GM12878 (cell line): ENCODE results near the gene TOMM40L. TPM values are rescaled to one million over a fixed set of nuclear protein-coding genes. Genes with fewer than 3 reads are reported as not detected.

Experiments used
- ATAC-seq: fragments of 200-7000 bp; cut with Tn5 transposase; 3 replicates; pipeline ENCODE4 v1.9.1; 2020; ENCODE audit warnings: mild to moderate bottlenecking, moderate library complexity
- BruUV-seq: library from RNA; stranded (reverse); fragments of 400-500 nt; replicated peaks from 2 replicates; lab custom pipeline; 2021; lab: Mats Ljungman, UMichigan
- CTCF ChIA-PET: fragments of 300-600 bp; sonication (Branson Sonifier 250); formaldehyde crosslinking; extraction: SDS; loops from one replicate; lab custom pipeline; 2021; ENCODE audit warnings: inconsistent platforms; lab: Yijun Ruan, JAX
- POLR2A ChIA-PET: fragments of 350-600 bp; formaldehyde crosslinking; extraction: SDS; loops from one replicate; lab custom pipeline; 2021; ENCODE audit warnings: inconsistent platforms; lab: Charles Lee
- RAD21 ChIA-PET: fragments of 300-600 bp; sonication (Branson Sonifier 250); formaldehyde crosslinking; loops from one replicate; lab custom pipeline; 2023; ENCODE audit warnings: antibody characterized with exemption; ENCODE audit not compliant: unreplicated experiment; lab: Charles Lee
- SMC1A ChIA-PET: fragments of 300-600 bp; sonication (Branson Sonifier 250); formaldehyde crosslinking; loops from one replicate; lab custom pipeline; 2023; ENCODE audit not compliant: unreplicated experiment, uncharacterized antibody; lab: Charles Lee
- DNase-seq: peaks from one replicate; pipeline ENCODE4 v3.0.0-alpha.2; 2011; ENCODE audit warnings: low read depth, low spot score
- FAIRE-seq: peaks from 3 replicates; lab custom pipeline; 2011; peaks lifted over from hg19 to GRCh38; lab: Jason Lieb, UNC
- H2AFZ ChIP-seq: 2 replicates; pipeline ENCODE4 v1.6.0; 2011; ENCODE audit warnings: low read depth, low read length, control low read depth; ENCODE audit not compliant: control insufficient read depth
- H3K27ac ChIP-seq: 2 replicates; pipeline ENCODE4 v1.5.1; 2011; ENCODE audit warnings: control low read depth; ENCODE audit not compliant: control insufficient read depth, insufficient read depth
- H3K27me3 ChIP-seq, 2 experiments: replicated peaks in 1 of 2; 2 replicates each; pipeline versions ENCODE4 v1.6.0 to v1.6.1; 2011; ENCODE audit warnings: low read length in 1 of 2; ENCODE audit not compliant: control insufficient read depth in 2 of 2, insufficient read depth in 2 of 2
- H3K36me3 ChIP-seq, 2 experiments: 2 replicates each; pipeline ENCODE4 v1.5.1; 2011; ENCODE audit warnings: low read length in 1 of 2; ENCODE audit not compliant: control insufficient read depth in 2 of 2, insufficient read depth in 2 of 2
- H3K4me1 ChIP-seq: 2 replicates; pipeline ENCODE4 v1.6.1; 2011; ENCODE audit warnings: mild to moderate bottlenecking, low read length, moderate library complexity, mixed read lengths; ENCODE audit not compliant: control insufficient read depth, insufficient read depth
- H3K4me2 ChIP-seq: 2 replicates; pipeline ENCODE4 v1.6.0; 2011; ENCODE audit warnings: control low read depth; ENCODE audit not compliant: control insufficient read depth, insufficient read depth
- H3K4me3 ChIP-seq: fragments of 200-600 bp; sonication (generic); 2 replicates; pipeline ENCODE4 v1.5.1; 2016
- H3K79me2 ChIP-seq: 2 replicates; pipeline ENCODE4 v1.6.0; 2011; ENCODE audit warnings: low read length; ENCODE audit not compliant: control insufficient read depth, insufficient read depth
- H3K9ac ChIP-seq: 2 replicates; pipeline ENCODE4 v1.8.0; 2011; ENCODE audit warnings: low read length, control low read depth, mixed read lengths; ENCODE audit not compliant: control insufficient read depth, insufficient read depth
- H3K9me3 ChIP-seq: replicated peaks from 3 replicates; pipeline ENCODE4 v1.5.1; 2011; ENCODE audit warnings: mild to moderate bottlenecking, low read length; ENCODE audit not compliant: control insufficient read depth, insufficient read depth
- H4K20me1 ChIP-seq: 2 replicates; pipeline ENCODE4 v1.6.0; 2011; ENCODE audit not compliant: control insufficient read depth, insufficient read depth
- CHD2 ChIP-seq: IDR thresholded peaks from 2 replicates; pipeline ENCODE4 v1.6.1; 2011; ENCODE audit warnings: low read depth, low read length, improper control_type of control experiment, borderline replicate concordance
- E2F4 ChIP-seq: IDR thresholded peaks from 2 replicates; pipeline ENCODE4 v1.6.1; 2012; ENCODE audit warnings: low read depth, low read length, improper control_type of control experiment
- E2F8 ChIP-seq: fragments of 450-650 bp; IDR thresholded peaks from 2 replicates; pipeline ENCODE4 v1.6.1; 2018; ENCODE audit warnings: mild to moderate bottlenecking, low read depth, moderate library complexity; ENCODE audit not compliant: partially characterized antibody
- EP300 ChIP-seq, 2 experiments: fragments of 150-350 bp in 1 of 2; IDR thresholded peaks; 2 replicates each; pipeline ENCODE4 v1.6.1; 2011 to 2012; ENCODE audit warnings: low read depth in 2 of 2, low read length in 2 of 2, borderline replicate concordance in 1 of 2, improper control_type of control experiment in 1 of 2, inconsistent platforms in 1 of 2; ENCODE audit not compliant: control insufficient read depth in 1 of 2
- EZH2 ChIP-seq: IDR thresholded peaks from 2 replicates; pipeline ENCODE4 v1.6.1; 2012; ENCODE audit warnings: low read depth, mild to moderate bottlenecking, control low read depth, inconsistent platforms, low read length, borderline replicate concordance; ENCODE audit not compliant: control insufficient read depth
- IRF5 ChIP-seq: fragments of 450-650 bp; IDR thresholded peaks from 2 replicates; pipeline ENCODE4 v1.6.1; 2017; ENCODE audit warnings: borderline replicate concordance
- JUND ChIP-seq: IDR thresholded peaks from 2 replicates; pipeline ENCODE4 v1.6.1; 2012; ENCODE audit warnings: low read depth, mild to moderate bottlenecking, low read length, improper control_type of control experiment, moderate library complexity
- KDM1A ChIP-seq: fragments of 200-600 bp; sonication (generic); IDR thresholded peaks from 2 replicates; pipeline ENCODE4 v1.6.1; 2016; ENCODE audit warnings: borderline replicate concordance
- MTA3 ChIP-seq: IDR thresholded peaks from 2 replicates; pipeline ENCODE4 v1.6.1; 2012; ENCODE audit warnings: low read length, inconsistent platforms, borderline replicate concordance
- MYC ChIP-seq: IDR thresholded peaks from 2 replicates; pipeline ENCODE4 v1.6.1; 2011; ENCODE audit warnings: mild to moderate bottlenecking, low read length, moderate library complexity, inconsistent platforms; ENCODE audit not compliant: insufficient read depth, insufficient replicate concordance, insufficient read length, severe bottlenecking
- RCOR1 ChIP-seq: conservative IDR thresholded peaks from 2 replicates; pipeline ENCODE4 v1.6.1; 2012; ENCODE audit warnings: low read depth, low read length, improper control_type of control experiment
- TAF1 ChIP-seq: IDR thresholded peaks from 2 replicates; pipeline ENCODE4 v1.6.1; 2011; ENCODE audit warnings: mild to moderate bottlenecking, low read depth, low read length, borderline replicate concordance
- WRNIP1 ChIP-seq: IDR thresholded peaks from 2 replicates; pipeline ENCODE4 v1.6.1; 2011; ENCODE audit warnings: low read depth, low read length, improper control_type of control experiment, borderline replicate concordance
- ZNF217 ChIP-seq: fragments of 450-650 bp; IDR thresholded peaks from 2 replicates; pipeline ENCODE4 v1.6.1; 2017; ENCODE audit warnings: antibody characterized with exemption, mild to moderate bottlenecking
- ZNF24 ChIP-seq: fragments of 450-650 bp; IDR thresholded peaks from 2 replicates; pipeline ENCODE4 v1.6.1; 2017; ENCODE audit warnings: antibody characterized with exemption, mild to moderate bottlenecking
- ZNF622 ChIP-seq: fragments of 450-650 bp; IDR thresholded peaks from 2 replicates; pipeline ENCODE4 v1.6.1; 2017; ENCODE audit warnings: mild to moderate bottlenecking, inconsistent platforms
- ZZZ3 ChIP-seq: IDR thresholded peaks from 2 replicates; pipeline ENCODE4 v1.6.1; 2011; ENCODE audit warnings: low read depth; ENCODE audit not compliant: control insufficient read depth, insufficient read length
- WGBS: methylation state at CpG from one replicate; pipeline ENCODE4 v1.1.6; 2016; ENCODE audit warnings: low lambda C conversion rate; ENCODE audit not compliant: insufficient replicate concordance, insufficient coverage; ENCODE audit errors: missing lambda C conversion rate; 5-methylcytosine and 5-hydroxymethylcytosine counted together
- in situ Hi-C: fragments of 300-500 bp; cut with MboI; formaldehyde crosslinking; loops from 9 replicates; pipeline ENCODE4 v1.14.3; 2018; ENCODE audit warnings: mixed read lengths
- intact Hi-C: fragments of 100-400 bp; cut with micrococcal nuclease; formaldehyde crosslinking; loops from one replicate; pipeline ENCODE4 v1.14.2; 2022; ENCODE audit not compliant: unreplicated experiment
- polyA plus RNA-seq, 11 experiments: library from polyadenylated mRNA; depleted of rRNA in 4 of 11; unstranded in 6 of 11; stranded (reverse) in 5 of 11; fragments of >200 nt; fragmentation: Nextera tagmentation in 4 of 11; fragmentation: Illumina TruSeq in 1 of 11; extraction: Ambion mirVana in 4 of 11; extraction: Trizol in 1 of 11; gene quantifications; 1 replicate in 1 of 11; 2 replicates in 10 of 11; pipeline versions ENCODE4 v1.2.1 to v1.2.3, GENCODE V29; 2011 to 2016; ENCODE audit warnings: inconsistent platforms in 2 of 11, missing spikeins in 2 of 11, low read depth in 1 of 11
- total RNA-seq, 4 experiments: library from RNA; depleted of rRNA in 3 of 4; stranded (reverse); fragments of >200 nt in 3 of 4; fragmentation: Illumina TruSeq in 1 of 4; extraction: Trizol in 1 of 4; gene quantifications; 2 replicates each; pipeline versions ENCODE4 v1.2.1 to v1.2.3, GENCODE V29; 2013 to 2021

Gene TOMM40L
- total and polyA plus RNA-seq, 10 of the 15 experiments (the other 5 are each of a cell fraction or from before 2014, with no cell fraction given), result 5.9 to 21.6 (median 15.7) TPM

GRCh38 chr1:161216945-161217712, 8.7 kb upstream of the TOMM40L start:
- ATAC-seq, result peak; percentile 95
- peak overlapping the region; percentile 24 for H3K27ac ChIP-seq
- H4K20me1 ChIP-seq, result no peaks in the 10 kb centered on the region
- WGBS, result 40% methylated on average over 7 of the region's 7 CpGs
- in situ Hi-C loops (no loop called here), intact Hi-C loops (no loop called here)
- H3K9me3 ChIP-seq, result no peaks in the 10 kb centered on the region
- peak overlapping the region; percentile 63 for H3K4me2 ChIP-seq
- BruUV-seq, result no TSS peak
- FAIRE-seq, result peak; percentile 96
- H3K4me3 ChIP-seq, result peak overlapping the region; percentile 8; the same call in 1 of the 2 replicates
- no peaks in the 10 kb centered on the region for H3K79me2 ChIP-seq
- CTCF ChIA-PET, result interaction anchor here (0.7 to 17.1 kb wide), 11 partner anchors 9 to 183 kb away, joined by 3 to 385 read pairs (median 7); partner anchors contain the start of genes ARHGAP30, CFAP126, NDUFS2 and TOMM40L
- peaks cover 21% of the 10 kb centered on the region for H3K4me1 ChIP-seq
- SMC1A ChIA-PET, result interaction anchor here (0.6 to 3.6 kb wide), 15 partner anchors 9 to 204 kb away, joined by 3 to 33 read pairs (median 5); partner anchors contain the start of genes CFAP126, NDUFS2 and TOMM40L
- peak; percentile 92 for DNase-seq
- RAD21 ChIA-PET, result interaction anchor here (0.6 to 3.1 kb wide), 8 partner anchors 8 to 161 kb away, joined by 3 to 18 read pairs (median 4); partner anchors contain the start of gene TOMM40L
- H3K27me3 ChIP-seq, result no peaks in the 10 kb centered on the region
- no peak overlapping the region for H3K9ac ChIP-seq
- POLR2A ChIA-PET, result interaction anchor here (0.7 to 5.7 kb wide), 3 partner anchors 14 to 52 kb away, joined by 3 to 24 read pairs (median 5); partner anchors contain the start of genes NDUFS2 and PPOX
- peaks cover 4 to 13% of the 10 kb centered on the region in 2 experiments for H3K36me3 ChIP-seq
- H2AFZ ChIP-seq, result no peak overlapping the region
- TF ChIP-seq E2F4 (no peak), MTA3 (no peak), CHD2 (no peak), ZNF217 (no peak), ZNF24 (no peak), RCOR1 (no peak), TAF1 (no peak), ZZZ3 (no peak), IRF5 (no peak), EZH2 (no peak), WRNIP1 (no peak), JUND (no peak), EP300 (IDR thresholded peaks at IDR 0.05; ENCODE audit: borderline replicate concordance in 1 of 2, control insufficient read depth in 1 of 2, low read depth in 2 of 2, low read length in 2 of 2) (peak; percentile 11 to 73; a peak in 1 of 4 replicates), KDM1A (no peak), MYC (no peak), E2F8 (no peak), ZNF622 (no peak)
